GOT3 (cell line): ENCODE measurements around the gene FOLR3.
"Not testable (repeated sequence)": the region's sequence is repeated elsewhere in the genome, so short reads cannot be mapped to it uniquely, and the experiment has no call there.

Source experiments
- DNase-seq: peaks from one replicate; lab custom pipeline; 2025; ENCODE audit warnings: mixed read lengths; lab: John Stamatoyannopoulos, UW

The FOLR3 gene

DNA sequence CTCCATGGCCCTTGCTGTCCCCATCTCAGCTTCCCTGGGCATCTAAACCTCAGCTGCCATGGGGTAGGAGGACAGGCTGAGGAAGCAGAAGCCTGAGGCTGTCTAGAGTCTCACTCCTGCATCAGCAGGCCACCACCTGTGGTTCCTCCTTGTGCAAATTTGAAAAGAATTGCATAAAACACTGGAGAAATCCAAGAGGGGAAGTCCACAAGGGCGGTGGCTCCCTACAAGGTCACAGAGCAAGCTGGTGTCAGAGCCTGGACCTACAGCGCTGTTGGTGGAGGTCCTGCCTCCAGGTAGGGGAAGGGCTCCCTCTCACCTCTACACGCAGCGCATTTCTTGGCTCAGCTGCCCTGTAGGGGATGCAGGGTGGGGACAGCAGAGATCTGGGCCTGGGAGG, at the start of gene FOLR3:
Gene FOLR3, plus strand, starts transcription at position 253 of the 400 bp plus-strand sequence. CDS start 228 bp downstream, outside the sequence.
- not testable (repeated sequence) for DNase-seq

DNA sequence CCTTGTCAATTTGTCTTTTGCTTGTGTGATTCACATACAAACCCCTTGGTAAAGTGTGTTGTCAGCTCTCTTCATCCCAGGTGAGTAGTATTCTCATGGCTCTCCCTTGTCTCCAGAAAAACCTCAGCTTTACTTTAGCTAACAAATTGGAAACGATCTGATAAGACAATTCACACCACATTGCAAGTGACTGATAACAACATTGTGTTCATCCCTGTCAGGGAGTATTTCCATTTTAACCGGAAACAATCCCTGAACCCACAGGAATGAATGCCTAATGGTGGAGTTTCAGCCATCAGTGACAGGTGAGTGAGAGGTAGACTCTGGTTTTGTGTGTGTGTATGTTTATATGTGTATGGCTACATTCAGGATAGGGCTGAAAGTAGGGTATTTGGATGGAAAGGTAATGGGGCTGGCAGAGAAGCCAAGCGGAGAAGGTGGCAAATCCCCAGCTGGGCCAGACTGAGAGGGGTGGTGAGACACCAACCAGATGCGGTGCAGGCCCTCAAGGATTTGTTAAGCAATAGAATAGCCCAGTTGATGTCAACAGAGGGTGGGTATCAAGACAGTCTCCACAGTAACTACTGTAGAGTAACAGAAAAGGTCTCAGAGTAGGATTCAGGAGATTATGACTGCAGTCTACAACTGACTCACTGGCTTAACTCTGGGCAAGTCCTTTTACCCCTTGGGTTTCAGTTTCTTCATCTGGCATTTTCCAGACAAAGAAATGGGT, 47.3 kb upstream of the FOLR3 start:
- no peak for DNase-seq

GRCh38 chr11:72091292-72091691, 44.2 kb upstream of the FOLR3 start:
- no peak for DNase-seq

GRCh38 chr11:72098741-72099140, 36.8 kb upstream of the FOLR3 start:
- DNase-seq, result no peak

- DNase-seq, result no peak
Measured at GRCh38 chr11:72100009-72100408, 35.5 kb upstream of the FOLR3 start.

- no peak for DNase-seq
Measured at GRCh38 chr11:72100462-72100861, 35.1 kb upstream of the FOLR3 start.

- no peak for DNase-seq
Measured at GRCh38 chr11:72102162-72102561, 33.4 kb upstream of the FOLR3 start.

- no peak for DNase-seq
Measured at GRCh38 chr11:72102631-72102945, 32.9 kb upstream of the FOLR3 start.

DNA sequence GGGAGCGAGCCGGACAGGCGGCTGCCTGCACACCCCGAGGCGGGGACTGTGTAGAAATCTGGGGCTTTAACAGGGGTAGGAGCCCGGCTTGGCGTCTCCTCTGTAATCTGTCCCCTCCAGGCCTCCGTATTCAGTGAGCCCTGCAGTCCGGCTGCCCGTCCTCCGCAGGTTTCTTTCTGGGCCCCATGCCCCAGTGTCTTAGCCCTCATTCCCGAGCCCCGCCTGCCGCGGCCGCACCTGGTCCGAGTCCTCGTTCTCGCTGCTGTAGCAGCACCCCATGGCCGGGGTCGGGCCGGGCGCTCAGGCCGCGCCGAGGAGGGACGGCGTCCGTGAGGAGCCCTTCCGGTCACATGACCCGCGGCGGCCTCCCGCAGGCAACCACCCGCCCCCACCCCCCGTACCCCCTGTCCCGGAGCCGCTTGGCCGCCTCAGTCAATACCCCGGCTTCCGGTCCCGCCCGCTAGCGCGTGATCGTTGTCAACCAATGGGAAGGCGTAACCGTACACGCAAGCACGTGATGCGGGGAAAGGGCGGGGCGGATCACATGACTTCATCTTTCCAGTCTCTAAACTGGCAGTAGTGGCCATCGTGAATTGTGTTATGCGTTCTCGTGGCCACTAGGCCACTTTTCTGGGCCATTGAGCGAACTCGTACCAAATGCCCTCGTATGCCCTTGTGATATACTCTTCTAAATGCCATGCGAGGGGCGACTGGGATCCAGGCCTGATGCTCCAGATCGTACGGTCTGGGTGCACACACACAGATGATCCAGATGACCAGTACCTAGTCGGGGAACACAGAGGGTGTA, 32.4 kb upstream of the FOLR3 start, which contains the start of gene LAMTOR1:
Gene LAMTOR1, minus strand, starts transcription at position 352 of the 808 bp plus-strand sequence. Its CDS starts 73 bp downstream, at position 279.
- peak; percentile 91 for DNase-seq

GRCh38 chr11:72103754-72104167, 31.8 kb upstream of the FOLR3 start:
- DNase-seq, result no peak

DNA sequence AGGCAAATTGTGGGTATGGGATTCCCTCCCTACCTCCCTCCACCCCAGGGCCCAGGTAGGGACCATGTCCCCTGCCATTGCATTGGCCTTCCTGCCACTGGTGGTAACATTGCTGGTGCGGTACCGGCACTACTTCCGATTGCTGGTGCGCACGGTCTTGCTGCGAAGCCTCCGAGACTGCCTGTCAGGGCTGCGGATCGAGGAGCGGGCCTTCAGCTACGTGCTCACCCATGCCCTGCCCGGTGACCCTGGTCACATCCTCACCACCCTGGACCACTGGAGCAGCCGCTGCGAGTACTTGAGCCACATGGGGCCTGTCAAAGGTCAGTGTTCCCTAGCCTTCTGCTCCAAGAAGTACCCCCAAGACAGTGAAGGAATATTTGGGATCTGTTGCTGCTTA, 29.6 kb upstream of the FOLR3 start, which contains the start of gene TOMT:
Gene TOMT, plus strand, starts transcription at position 37 of the 400 bp plus-strand sequence. Its CDS starts 28 bp downstream, at position 65.
- no peak for DNase-seq

GRCh38 chr11:72111300-72112142, 24.0 kb upstream of the FOLR3 start:
- no peak for DNase-seq

DNA sequence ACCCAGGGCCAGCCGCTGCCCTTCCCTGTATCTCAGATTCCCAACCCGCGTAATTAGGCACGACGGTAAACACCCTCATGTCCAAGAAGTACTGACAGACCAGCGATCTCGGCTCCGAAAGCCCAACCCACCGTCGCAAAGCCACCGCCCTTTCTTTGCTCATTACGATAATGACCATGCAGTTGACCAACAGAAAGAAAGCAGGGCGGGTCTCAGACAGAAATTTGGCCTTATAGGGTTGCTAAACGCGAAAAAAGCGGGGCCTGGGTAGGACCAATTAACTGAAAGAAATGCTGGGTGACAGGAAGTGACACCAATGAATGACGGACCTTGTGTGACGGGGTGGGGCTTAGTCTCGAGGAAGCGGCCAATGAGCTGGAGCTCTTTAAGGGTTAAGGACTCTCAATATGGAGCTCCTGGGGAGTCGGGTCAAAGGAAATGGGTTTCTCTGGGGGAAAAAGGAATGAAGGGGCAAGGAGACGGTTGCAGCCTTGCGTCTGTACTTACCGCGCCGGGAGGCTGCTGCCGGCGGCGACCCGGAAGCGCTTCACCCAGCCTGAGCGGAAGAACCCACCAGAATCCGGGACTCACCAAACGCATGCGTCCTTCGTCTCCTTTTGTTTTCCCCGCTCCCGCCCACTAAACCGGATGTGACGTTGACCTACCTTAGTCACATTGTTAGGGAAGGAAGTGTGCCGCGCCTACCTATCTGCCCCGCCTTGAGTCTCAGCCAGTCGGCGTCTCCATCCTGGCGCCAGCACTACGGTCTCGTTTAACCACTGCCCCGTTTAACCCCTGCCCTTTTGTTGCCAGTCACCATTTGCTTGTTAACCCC, 23.2 kb upstream of the FOLR3 start, which contains the start of gene ANAPC15:
Gene ANAPC15, minus strand, starts transcription at position 553 of the 835 bp plus-strand sequence. CDS start 1,419 bp downstream, outside the sequence.
- DNase-seq, result peak; percentile 95

- no peak for DNase-seq
Measured at GRCh38 chr11:72112978-72113808, 22.3 kb upstream of the FOLR3 start.

DNA sequence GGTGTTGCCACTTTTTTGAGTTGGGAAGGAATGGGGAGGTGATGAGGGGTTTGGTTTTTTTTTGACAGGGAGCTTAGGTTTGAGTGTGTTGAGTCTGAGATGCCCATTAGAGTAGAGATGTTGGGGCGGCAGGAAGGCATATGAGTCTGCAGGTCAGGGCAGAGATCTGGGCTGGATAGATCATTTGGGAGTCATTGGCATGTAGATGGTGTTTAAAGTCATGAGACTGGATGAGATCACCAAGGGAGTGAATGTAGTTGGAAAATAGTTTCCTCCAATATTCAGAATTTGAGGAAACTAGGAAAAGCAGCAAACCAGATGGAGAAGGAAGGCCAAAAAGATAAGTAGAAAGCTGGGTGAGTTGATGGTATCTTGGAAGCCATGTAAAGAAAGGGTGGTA, 21.0 kb upstream of the FOLR3 start:
- no peak for DNase-seq

- no peak for DNase-seq
Measured at GRCh38 chr11:72116019-72116755, 19.3 kb upstream of the FOLR3 start.

GRCh38 chr11:72119198-72119597, 16.3 kb upstream of the FOLR3 start:
- DNase-seq, result no peak

DNA sequence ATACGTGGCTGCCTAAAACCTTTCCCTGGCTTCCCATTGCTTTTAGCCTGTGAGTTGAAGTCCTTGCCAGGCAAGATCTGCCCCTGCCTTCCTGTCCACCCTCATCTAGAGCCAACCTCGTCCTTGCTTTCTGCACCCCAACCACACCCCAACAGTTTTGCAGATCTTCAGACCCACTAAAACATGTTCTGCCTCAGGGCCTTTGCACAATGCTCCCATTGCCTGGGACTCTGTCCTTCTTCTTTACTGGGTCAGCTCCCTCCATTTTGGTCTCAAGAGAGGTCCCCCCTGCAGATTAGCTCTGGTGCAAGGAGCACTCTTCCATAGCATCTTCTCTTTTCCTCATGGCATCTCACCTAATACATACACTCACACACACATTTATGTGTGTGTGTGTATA, 14.6 kb upstream of the FOLR3 start:
- no peak for DNase-seq

- DNase-seq, result no peak
Measured at GRCh38 chr11:72122607-72123006, 12.9 kb upstream of the FOLR3 start.
